MCF 10A (cell line): Measurements from ENCODE around the gene KY. TPM values are rescaled to one million over a fixed set of nuclear protein-coding genes. Genes with fewer than 3 reads are reported as not detected.

ENCODE experiments used
- BruUV-seq: library from RNA; stranded (reverse); fragments of 400-500 nt; replicated peaks from 2 replicates; lab custom pipeline; 2021; lab: Mats Ljungman, UMichigan
- CTCF ChIA-PET: fragments of 300-600 bp; sonication (Branson Sonifier 250); formaldehyde crosslinking; extraction: SDS; loops from one replicate; lab custom pipeline; 2021; ENCODE audit warnings: antibody characterized with exemption, inconsistent platforms; lab: Yijun Ruan, JAX
- POLR2A ChIA-PET: fragments of 300-600, 350-650 bp; sonication (Branson Sonifier 250); formaldehyde crosslinking; extraction: SDS; loops from one replicate; lab custom pipeline; 2020; ENCODE audit warnings: antibody characterized with exemption, inconsistent platforms; lab: Yijun Ruan, JAX
- DNase-seq: peaks from one replicate; pipeline ENCODE4 v3.0.0-alpha.2; 2018; ENCODE audit not compliant: unreplicated experiment
- H3K27ac Mint-ChIP-seq: one replicate; pipeline ENCODE4 v1.8.0; 2022; ENCODE audit warnings: mild to moderate bottlenecking, low read depth, mixed read lengths; ENCODE audit not compliant: unreplicated experiment
- H3K27me3 Mint-ChIP-seq: one replicate; pipeline ENCODE4 v1.8.0; 2022; ENCODE audit warnings: mixed read lengths; ENCODE audit not compliant: insufficient read depth, unreplicated experiment
- H3K36me3 Mint-ChIP-seq: one replicate; pipeline ENCODE4 v1.8.0; 2022; ENCODE audit warnings: mild to moderate bottlenecking, moderate library complexity, mixed read lengths; ENCODE audit not compliant: insufficient read depth, unreplicated experiment
- H3K4me1 Mint-ChIP-seq: one replicate; pipeline ENCODE4 v1.8.0; 2022; ENCODE audit warnings: mixed read lengths; ENCODE audit not compliant: insufficient read depth, unreplicated experiment
- H3K4me3 Mint-ChIP-seq: one replicate; pipeline ENCODE4 v1.8.0; 2022; ENCODE audit warnings: mild to moderate bottlenecking, moderate library complexity, mixed read lengths; ENCODE audit not compliant: unreplicated experiment
- H3K9me3 Mint-ChIP-seq: one replicate; pipeline ENCODE4 v1.8.0; 2022; ENCODE audit warnings: mixed read lengths; ENCODE audit not compliant: unreplicated experiment
- CTCF ChIP-seq: fragments of 200-600 bp; IDR thresholded peaks from one replicate; pipeline ENCODE4 v1.8.0; 2022; ENCODE audit warnings: antibody characterized with exemption, mild to moderate bottlenecking; ENCODE audit not compliant: unreplicated experiment
- intact Hi-C: fragments of 100-400 bp; cut with micrococcal nuclease; formaldehyde crosslinking; loops from 2 replicates; pipeline ENCODE4 v1.14.1; 2022
- total RNA-seq: library from RNA; stranded (reverse); gene quantifications from 2 replicates; pipeline ENCODE4 v1.2.3, GENCODE V29; 2022

KY gene
- total RNA-seq, 1 experiment from 2014 or later, result not detected

- Mint-ChIP-seq H3K4me3 (no peak overlapping the region), H3K4me1 (no peaks in the 10 kb centered on the region), H3K9me3 (no peaks in the 10 kb centered on the region), H3K27ac (no peak overlapping the region), H3K36me3 (no peaks in the 10 kb centered on the region), H3K27me3 (peaks cover 8% of the 10 kb centered on the region)
- ChIA-PET POLR2A (no interaction called here), CTCF (no interaction called here)
- intact Hi-C loops, result no loop called here
- TF ChIP-seq CTCF, result no peak
- no peak for DNase-seq
- no TSS peak for BruUV-seq
Measured at GRCh38 chr3:134693804-134694203, 43.0 kb upstream of the KY start.

- H3K27me3 Mint-ChIP-seq, result peaks cover 12% of the 10 kb centered on the region
- TF ChIP-seq CTCF, result no peak
- H3K9me3 Mint-ChIP-seq, result no peaks in the 10 kb centered on the region
- H3K4me3 Mint-ChIP-seq, result no peak overlapping the region
- no peak for DNase-seq
- no peaks in the 10 kb centered on the region for H3K36me3 Mint-ChIP-seq
- POLR2A ChIA-PET, result no interaction called here
- CTCF ChIA-PET, result no interaction called here
- BruUV-seq, result no TSS peak
- intact Hi-C loops, result no loop called here
- H3K27ac Mint-ChIP-seq, result no peak overlapping the region
- H3K4me1 Mint-ChIP-seq, result no peaks in the 10 kb centered on the region
Measured at GRCh38 chr3:134693226-134693625, 42.4 kb upstream of the KY start.

- ChIA-PET POLR2A (no interaction called here), CTCF (interaction anchor here (1.0 to 1.2 kb wide), 2 partner anchors 90 to 199 kb away, joined by 3 to 8 read pairs; no protein-coding TSS in a partner anchor)
- H3K27ac Mint-ChIP-seq, result no peak overlapping the region
- no peak for TF ChIP-seq CTCF
- no peaks in the 10 kb centered on the region for H3K4me1 Mint-ChIP-seq
- peaks cover 12% of the 10 kb centered on the region for H3K27me3 Mint-ChIP-seq
- BruUV-seq, result no TSS peak
- intact Hi-C loops, result no loop called here
- no peaks in the 10 kb centered on the region for H3K36me3 Mint-ChIP-seq
- H3K4me3 Mint-ChIP-seq, result no peak overlapping the region
- no peak for DNase-seq
- H3K9me3 Mint-ChIP-seq, result no peaks in the 10 kb centered on the region
Measured at GRCh38 chr3:134690226-134690625, 39.4 kb upstream of the KY start.

GRCh38 chr3:134687642-134688041 is 36.8 kb upstream of the KY start:
- POLR2A ChIA-PET, result no interaction called here
- TF ChIP-seq CTCF, result no peak
- no TSS peak for BruUV-seq
- H3K4me3 Mint-ChIP-seq, result no peak overlapping the region
- no peaks in the 10 kb centered on the region for H3K4me1 Mint-ChIP-seq
- no peaks in the 10 kb centered on the region for H3K9me3 Mint-ChIP-seq
- CTCF ChIA-PET, result interaction anchor here (1.7 kb wide), 1 partner anchor 67 kb away, joined by 4 read pairs; no protein-coding TSS in a partner anchor
- intact Hi-C loops, result no loop called here
- H3K27ac Mint-ChIP-seq, result no peak overlapping the region
- DNase-seq, result no peak
- H3K36me3 Mint-ChIP-seq, result no peaks in the 10 kb centered on the region
- H3K27me3 Mint-ChIP-seq, result peaks cover 12% of the 10 kb centered on the region
